22Rv1 (cell line): Measurements from ENCODE around the gene PIK3CD.

Experiments used
- H3K27ac ChIP-seq: fragments of 450-650 bp; 2 replicates; pipeline ENCODE4 v1.5.1; 2017
- CTCF ChIP-seq: fragments of 450-650 bp; IDR thresholded peaks from 2 replicates; pipeline ENCODE4 v1.5.1; 2017; ENCODE audit warnings: mild to moderate bottlenecking
- ZFX ChIP-seq: fragments of 450-650 bp; IDR thresholded peaks from 2 replicates; pipeline ENCODE4 v1.6.1; 2017; ENCODE audit warnings: antibody characterized with exemption, borderline replicate concordance

Gene PIK3CD

DNA sequence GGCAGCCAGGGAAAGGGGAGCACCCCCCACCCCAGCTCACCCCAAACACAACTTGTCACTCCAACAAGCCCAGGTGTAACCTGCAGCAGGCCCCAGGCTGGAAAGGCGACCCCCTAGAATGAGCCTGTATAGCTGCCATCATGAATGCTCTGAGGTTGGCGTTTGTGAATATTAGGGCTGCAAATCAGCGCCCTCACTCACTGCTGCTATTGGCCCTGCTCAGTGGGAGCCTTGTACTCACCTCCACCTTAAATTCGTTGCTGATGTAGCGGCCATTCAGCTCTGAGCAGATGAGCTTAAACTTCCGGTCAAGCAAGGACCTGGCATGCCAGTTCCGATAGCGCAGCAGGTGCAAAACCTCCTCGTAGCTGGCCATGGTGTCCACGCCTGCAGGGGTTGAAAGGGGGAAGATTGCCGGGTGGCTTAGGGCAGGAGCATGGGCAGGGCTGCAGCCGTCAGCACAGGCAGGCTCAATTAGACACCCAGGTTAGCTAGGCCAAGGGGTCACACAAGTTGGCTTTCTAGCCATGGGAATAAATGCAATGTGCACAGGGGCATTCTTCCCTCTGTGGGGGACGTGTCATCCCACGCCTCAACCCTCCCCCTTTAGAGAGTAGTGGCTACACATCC lies 81.7 kb downstream of the PIK3CD start:
- TF ChIP-seq CTCF, result no peak
- no peak for TF ChIP-seq ZFX
- no peak overlapping the region for H3K27ac ChIP-seq

DNA sequence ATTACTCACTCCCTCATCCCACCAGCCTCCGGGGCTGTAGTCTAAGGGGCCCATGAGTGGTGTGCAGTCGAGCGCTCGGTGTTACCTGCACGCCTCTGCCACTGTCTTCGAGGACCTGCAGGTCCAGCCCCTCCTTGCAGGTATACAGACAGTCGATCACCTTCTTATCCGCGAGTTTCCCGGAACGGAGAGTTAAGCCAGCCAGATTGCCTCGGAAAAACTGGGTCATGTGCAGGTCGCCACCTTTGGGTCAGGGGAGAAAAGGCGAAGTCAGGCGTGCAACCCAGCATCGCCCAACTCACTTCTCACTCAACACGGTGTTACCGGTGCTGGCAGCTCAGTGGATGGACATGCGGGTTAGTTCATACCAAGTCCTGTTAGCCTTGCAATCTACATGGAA lies 84.3 kb downstream of the PIK3CD start:
- TF ChIP-seq CTCF, result no peak
- no peak for TF ChIP-seq ZFX
- no peak overlapping the region for H3K27ac ChIP-seq

DNA sequence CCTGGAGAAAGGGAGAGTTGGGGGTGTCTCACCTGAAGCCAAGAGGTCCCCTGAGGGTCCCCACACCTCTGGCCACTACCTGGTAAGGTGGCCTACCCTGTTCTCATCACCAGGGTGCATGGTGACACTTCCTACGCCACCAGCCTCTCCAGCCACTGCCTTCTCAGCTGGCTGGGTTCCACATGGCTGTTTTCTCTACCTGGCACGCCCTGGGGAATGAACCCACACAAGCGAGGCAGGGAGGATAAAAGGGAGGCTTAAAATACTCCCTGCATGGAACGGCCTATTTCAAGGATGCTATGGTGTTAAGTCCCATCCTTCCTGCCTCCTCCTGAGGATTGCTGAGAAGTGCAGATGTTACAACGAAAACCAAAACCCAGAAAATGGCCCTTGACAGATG lies 84.7 kb downstream of the PIK3CD start:
- no peak overlapping the region for H3K27ac ChIP-seq
- TF ChIP-seq ZFX, result no peak
- no peak for TF ChIP-seq CTCF

DNA sequence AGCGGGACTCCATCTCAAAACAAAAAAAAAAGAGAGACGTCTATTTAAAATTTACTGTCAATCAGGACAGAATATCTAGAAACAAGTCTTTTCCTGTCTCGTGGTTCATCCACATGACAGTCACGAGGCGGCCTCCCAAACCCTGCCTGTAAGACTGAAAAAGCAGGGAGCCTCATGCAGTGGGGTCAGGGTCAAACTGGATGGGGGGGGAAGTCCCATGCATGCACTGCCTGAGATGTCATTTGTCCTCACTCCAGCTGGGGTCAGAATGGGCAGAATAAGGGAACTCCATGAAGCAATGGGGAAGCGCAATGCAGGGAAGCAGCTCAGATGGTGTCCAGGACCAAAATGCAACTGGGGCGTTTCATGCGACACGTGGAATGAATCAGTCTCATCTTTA lies 85.5 kb downstream of the PIK3CD start:
- TF ChIP-seq CTCF, result no peak
- no peak for TF ChIP-seq ZFX

DNA sequence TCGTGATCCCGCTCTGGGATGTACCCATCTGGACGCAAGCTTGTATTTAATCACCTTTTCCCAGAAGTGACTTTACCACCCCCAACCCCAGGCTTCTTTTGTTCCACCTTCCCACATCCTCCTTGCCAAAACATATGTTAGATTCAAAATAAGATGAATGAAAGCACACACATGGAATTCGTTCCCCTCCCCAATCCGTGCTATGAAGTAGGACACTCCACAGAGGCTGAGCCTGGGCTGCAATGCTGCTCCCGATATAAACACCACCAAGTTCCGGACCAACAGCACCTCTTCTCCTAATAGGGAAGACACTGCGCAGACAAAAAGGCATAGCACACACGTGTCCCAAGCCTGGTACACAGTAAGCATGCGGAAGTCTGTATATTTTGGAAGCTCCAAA lies 86.1 kb downstream of the PIK3CD start:
- no peak for TF ChIP-seq CTCF
- TF ChIP-seq ZFX, result no peak
- no peak overlapping the region for H3K27ac ChIP-seq

More for the DNA sequence above, 85.5 kb downstream of the PIK3CD start:
- H3K27ac ChIP-seq, result no peak overlapping the region

- no peak overlapping the region for H3K27ac ChIP-seq
- TF ChIP-seq ZFX (no peak), CTCF (no peak)
Measured at GRCh38 chr1:9744106-9744799, 92.7 kb downstream of the PIK3CD start.

DNA sequence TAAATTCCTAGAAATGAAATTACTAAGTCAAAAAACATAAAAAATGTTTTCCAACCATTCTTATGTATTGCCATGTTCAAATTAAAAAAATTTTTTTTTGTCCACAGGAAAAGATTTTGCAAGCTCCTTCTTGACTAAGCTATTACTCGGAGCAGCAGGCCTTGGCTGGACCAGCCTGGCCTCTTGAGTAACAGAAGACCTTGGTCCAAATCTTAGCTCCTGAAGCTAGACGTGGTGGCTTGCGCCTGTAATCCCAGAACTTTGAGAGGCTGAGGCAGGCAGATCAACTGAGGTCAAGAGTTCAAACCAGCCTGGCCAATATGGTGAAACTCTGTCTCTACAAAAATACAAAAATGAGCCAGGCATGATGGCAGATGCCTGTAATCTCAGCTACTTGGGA lies 94.7 kb downstream of the PIK3CD start:
- no peak overlapping the region; the same call in 1 of the 2 replicates for H3K27ac ChIP-seq
- no peak for TF ChIP-seq CTCF
- no peak for TF ChIP-seq ZFX
